Activated CD4-positive, alpha-beta T cell treated with anti-CD3 and anti-CD28 coated beads, Interleukin-2, amount 10 ng/mL, durations not matched to agents 7 days and 5 days (primary cell): ENCODE results near the gene FNDC11. TPM values are rescaled to one million over a fixed set of nuclear protein-coding genes. Genes with fewer than 3 reads are reported as not detected.
A peak's percentile ranks its signal among the peaks of the same experiment; 100 is the strongest.

ENCODE experiments used
- CTCF ChIA-PET: fragments of 350-600 bp; sonication (Branson Sonifier 250); formaldehyde crosslinking; loops from one replicate; lab custom pipeline; 2021; ENCODE audit warnings: antibody characterized with exemption; lab: Charles Lee
- POLR2A ChIA-PET: fragments of 350-600 bp; sonication (Branson Sonifier 250); formaldehyde crosslinking; loops from one replicate; lab custom pipeline; 2021; ENCODE audit warnings: antibody characterized with exemption; lab: Charles Lee
- DNase-seq: peaks from one replicate; pipeline ENCODE4 v3.0.0-alpha.2; 2020
- H3K27ac Mint-ChIP-seq: one replicate; pipeline ENCODE4 v1.8.0; 2021; ENCODE audit warnings: mild to moderate bottlenecking, moderate library complexity, mixed read lengths
- H3K27me3 Mint-ChIP-seq: one replicate; pipeline ENCODE4 v1.8.0; 2021; ENCODE audit warnings: mixed read lengths
- H3K36me3 Mint-ChIP-seq: one replicate; pipeline ENCODE4 v1.8.0; 2021; ENCODE audit warnings: low read depth, mixed read lengths
- H3K4me1 Mint-ChIP-seq: one replicate; pipeline ENCODE4 v1.8.0; 2021; ENCODE audit warnings: mixed read lengths
- H3K4me3 Mint-ChIP-seq: one replicate; pipeline ENCODE4 v1.8.0; 2021; ENCODE audit warnings: mild to moderate bottlenecking, moderate library complexity, mixed read lengths
- H3K9me3 Mint-ChIP-seq: one replicate; pipeline ENCODE4 v1.8.0; 2021; ENCODE audit warnings: mixed read lengths
- total RNA-seq, 2 experiments: library from RNA; stranded (reverse); gene quantifications; one replicate each; pipeline ENCODE4 v1.2.3, GENCODE V29; 2021

The FNDC11 gene
- total RNA-seq, 2 experiments from 2014 or later, result 0.15 to 0.57 TPM

DNA sequence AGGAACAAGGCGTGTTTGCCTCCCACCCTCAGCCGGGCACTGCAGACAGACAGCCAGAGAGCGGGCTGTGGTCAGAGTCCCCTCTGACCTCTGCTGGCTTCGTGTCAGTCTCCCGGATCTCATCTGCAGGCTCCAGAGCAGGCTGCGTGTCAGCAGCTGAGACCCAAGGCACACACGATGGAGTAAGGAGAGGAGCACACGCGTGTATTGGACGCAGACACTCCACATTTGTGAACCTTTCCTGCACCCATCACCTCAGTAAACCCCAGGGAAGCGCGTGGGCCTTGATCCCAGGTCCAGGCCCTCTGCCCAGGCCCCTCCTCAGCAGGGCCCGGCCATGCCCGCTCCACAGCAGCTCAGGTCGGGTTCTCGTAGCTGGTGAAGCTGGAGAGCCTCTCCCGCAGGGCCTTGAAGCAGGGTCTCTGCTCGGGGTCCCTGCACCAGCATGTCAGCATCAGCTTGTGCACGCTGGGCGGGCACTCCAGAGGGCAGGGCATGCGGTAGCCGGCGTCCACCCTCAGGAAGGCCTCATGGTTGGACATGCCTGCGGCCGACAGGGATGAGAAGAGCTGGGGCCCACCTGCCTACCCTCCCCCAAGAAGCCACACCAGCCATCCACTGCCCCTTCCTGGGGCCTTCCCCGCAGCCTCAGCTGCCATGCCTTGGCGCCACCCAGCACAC, 24.6 kb upstream of the FNDC11 start:
- Mint-ChIP-seq H3K27ac (no peak overlapping the region), H3K36me3 (peaks cover 2% of the 10 kb centered on the region), H3K9me3 (no peaks in the 10 kb centered on the region), H3K4me1 (peaks cover 2% of the 10 kb centered on the region), H3K27me3 (peaks cover 6% of the 10 kb centered on the region), H3K4me3 (no peak overlapping the region)
- peak; percentile 5 for DNase-seq
- CTCF ChIA-PET, result interaction anchor here (1.2 to 1.5 kb wide), 2 partner anchors 8 to 10 kb away, joined by 4 to 7 read pairs; partner anchors contain the start of gene PTK6
- POLR2A ChIA-PET, result no interaction called here

DNA sequence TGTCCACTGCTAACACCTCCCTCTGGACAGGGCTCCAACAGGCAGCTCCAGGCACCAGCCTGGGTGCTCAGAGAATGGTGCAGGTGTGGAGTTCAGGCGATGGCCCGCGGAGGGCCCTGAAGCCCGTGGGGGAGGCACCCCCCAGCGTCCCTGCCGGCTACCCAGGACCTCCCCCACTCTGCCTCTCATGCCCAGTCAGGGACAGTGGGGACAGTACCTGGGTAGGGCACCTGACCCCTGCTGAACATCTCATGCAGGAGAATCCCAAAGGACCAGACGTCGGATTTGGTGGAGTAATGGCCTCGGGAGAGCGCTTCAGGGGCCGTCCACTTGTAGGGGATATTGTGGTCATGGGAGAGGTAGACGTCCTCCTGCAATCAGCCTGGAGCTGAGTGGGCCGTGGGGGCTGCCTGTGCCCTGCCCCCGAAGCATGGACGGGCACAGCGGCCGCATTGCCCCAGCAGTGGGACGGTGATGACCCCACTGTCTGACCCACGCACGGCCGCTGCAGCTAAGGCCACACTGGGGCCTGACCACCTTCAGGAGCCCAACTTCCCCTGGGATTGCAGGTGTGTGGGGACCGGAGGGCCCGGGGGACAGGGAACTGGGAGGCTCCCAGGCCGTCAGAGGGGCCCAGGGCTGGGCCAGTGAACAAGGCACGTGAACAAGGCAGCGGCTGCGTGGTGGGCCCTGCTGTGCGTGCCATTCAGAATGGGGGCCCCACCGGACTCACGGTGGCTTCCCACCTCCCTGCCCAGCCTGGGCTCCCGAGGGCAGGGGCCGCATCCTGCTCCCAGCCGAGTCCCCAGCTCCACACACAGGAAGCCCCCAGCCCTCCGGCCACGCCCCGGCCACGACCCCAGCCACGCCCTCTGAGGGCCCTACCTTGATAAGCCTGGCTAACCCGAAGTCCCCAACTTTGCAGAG, 23.8 kb upstream of the FNDC11 start:
- Mint-ChIP-seq H3K9me3 (no peaks in the 10 kb centered on the region), H3K27ac (no peak overlapping the region), H3K36me3 (no peaks in the 10 kb centered on the region), H3K27me3 (peaks cover 6% of the 10 kb centered on the region), H3K4me3 (no peak overlapping the region), H3K4me1 (peaks cover 2% of the 10 kb centered on the region)
- DNase-seq, result peak; percentile 6
- POLR2A ChIA-PET, result no interaction called here
- CTCF ChIA-PET, result interaction anchor here (1.2 to 1.5 kb wide), 2 partner anchors 7 to 11 kb away, joined by 4 to 7 read pairs; partner anchors contain the start of gene PTK6

DNA sequence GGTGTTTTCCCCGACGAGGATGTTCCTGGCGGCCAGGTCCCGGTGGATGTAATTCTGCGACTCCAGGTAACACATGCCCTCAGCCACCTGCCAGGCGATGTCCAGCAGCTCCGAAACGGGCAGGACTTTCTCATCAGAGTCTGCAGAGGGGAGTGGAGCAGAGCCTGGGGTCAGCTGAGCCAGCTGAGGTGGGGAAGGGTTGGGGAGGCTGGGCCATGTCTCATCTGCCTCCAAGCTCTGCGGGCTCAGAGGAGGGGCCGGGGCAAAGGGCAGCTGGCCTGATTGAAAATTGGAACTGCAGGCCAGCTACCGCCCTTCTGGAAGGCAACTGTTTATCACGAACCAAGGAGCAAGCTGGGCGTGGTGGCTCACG, 23.2 kb upstream of the FNDC11 start:
- Mint-ChIP-seq H3K9me3 (no peaks in the 10 kb centered on the region), H3K27ac (no peak overlapping the region), H3K36me3 (no peaks in the 10 kb centered on the region), H3K4me3 (no peak overlapping the region), H3K4me1 (peaks cover 2% of the 10 kb centered on the region), H3K27me3 (peaks cover 6% of the 10 kb centered on the region)
- POLR2A ChIA-PET, result no interaction called here
- no peak for DNase-seq
- CTCF ChIA-PET, result no interaction called here

DNA sequence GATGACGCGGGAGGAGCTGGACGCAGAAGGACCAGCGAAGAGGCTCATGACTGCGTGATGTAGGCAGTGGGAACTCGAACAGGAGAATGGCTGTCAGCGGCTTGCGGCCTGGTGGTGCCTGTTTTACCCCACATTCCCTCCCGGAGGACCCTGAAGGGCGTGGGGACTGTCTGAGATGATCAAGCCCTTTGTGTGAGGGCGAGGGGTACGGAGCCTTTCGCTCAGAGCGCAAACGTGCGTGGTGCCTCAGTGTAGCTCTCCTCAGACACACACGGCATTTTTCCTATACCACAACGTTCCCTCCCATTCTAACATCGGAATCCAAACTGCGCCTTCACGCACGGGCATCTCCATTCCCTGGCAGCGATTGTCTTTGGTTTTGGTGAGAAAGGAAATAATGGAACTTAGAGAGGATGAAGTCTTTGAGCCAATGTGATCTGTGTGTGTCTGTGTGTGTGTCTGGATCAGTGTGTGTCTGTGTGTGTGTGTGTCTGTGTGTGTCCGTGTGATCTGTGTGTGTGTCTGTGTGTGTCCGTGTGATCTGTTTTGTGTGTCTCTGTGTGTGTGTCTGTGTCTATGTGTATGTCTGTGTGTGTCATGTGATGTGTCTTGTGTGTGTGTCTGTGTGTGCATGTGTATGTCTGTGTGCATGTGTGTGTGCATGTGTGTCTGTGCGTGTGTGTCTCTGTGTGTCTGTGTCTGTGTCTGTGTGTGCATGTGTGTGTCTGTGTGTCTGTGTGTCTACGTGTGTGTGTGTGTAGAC, 22.1 kb upstream of the FNDC11 start:
- Mint-ChIP-seq H3K4me3 (no peak overlapping the region), H3K36me3 (no peaks in the 10 kb centered on the region), H3K27ac (peak overlapping the region; percentile 6), H3K9me3 (no peaks in the 10 kb centered on the region), H3K27me3 (peaks cover 6% of the 10 kb centered on the region), H3K4me1 (peaks cover 5% of the 10 kb centered on the region)
- POLR2A ChIA-PET, result no interaction called here
- no peak for DNase-seq
- CTCF ChIA-PET, result no interaction called here

DNA sequence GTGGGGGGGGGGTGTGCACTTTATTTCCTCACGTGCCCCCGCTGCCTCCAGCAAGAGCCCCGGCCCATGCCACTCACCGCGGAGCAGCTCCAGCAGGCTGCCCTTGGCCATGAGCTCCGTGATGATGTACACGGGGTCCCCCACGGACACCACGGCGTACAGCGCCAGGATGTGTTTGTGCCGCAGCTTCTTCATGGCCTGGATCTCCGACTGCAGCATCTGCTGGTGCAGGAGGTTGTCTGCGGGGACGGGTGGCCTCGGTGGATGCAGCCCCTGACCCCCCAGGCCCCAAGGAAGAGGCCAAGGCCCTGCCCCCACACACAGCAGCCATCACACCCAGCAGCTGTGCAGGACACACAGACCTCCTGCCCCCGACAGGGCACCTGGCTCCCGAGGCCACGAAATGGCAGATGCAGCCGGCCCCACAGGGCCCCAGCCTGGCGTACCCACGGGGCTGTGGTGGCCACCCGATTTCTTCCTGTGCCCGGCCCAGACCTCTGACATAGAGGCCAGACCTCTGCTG, 21.4 kb upstream of the FNDC11 start:
- H3K4me3 Mint-ChIP-seq, result no peak overlapping the region
- H3K27me3 Mint-ChIP-seq, result peaks cover 3% of the 10 kb centered on the region
- H3K4me1 Mint-ChIP-seq, result peaks cover 8% of the 10 kb centered on the region

DNA sequence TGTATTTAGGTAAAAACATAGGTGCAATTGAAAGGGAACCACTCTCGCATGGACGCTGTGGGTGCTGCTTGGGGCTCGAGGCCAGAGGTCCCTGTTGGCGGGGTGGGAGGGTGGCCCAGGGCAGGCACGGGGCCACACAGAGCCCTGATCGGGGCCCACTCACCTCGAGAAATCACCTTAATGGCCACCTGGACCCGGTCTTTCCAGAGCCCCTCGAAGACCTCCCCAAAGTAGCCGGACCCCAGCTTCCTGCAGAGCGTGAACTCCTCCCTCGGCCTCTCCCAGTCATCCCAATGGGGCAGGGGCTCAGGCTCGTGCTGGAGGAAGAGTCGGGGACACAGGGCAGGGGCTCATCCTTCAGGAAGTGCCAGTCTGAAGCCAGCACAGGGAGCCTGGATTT, 20.6 kb upstream of the FNDC11 start:
- POLR2A ChIA-PET, result no interaction called here
- CTCF ChIA-PET, result no interaction called here
- no peak for DNase-seq
- Mint-ChIP-seq H3K4me1 (peaks cover 12% of the 10 kb centered on the region), H3K27me3 (no peaks in the 10 kb centered on the region), H3K4me3 (no peak overlapping the region), H3K36me3 (no peaks in the 10 kb centered on the region), H3K27ac (no peak overlapping the region), H3K9me3 (no peaks in the 10 kb centered on the region)

More for the DNA sequence above, 21.4 kb upstream of the FNDC11 start:
- Mint-ChIP-seq H3K27ac (no peak overlapping the region), H3K9me3 (no peaks in the 10 kb centered on the region), H3K36me3 (no peaks in the 10 kb centered on the region)
- CTCF ChIA-PET, result interaction anchor here (0.6 kb wide), 1 partner anchor 134 kb away, joined by 3 read pairs; no protein-coding TSS in a partner anchor
- peak; percentile 5 for DNase-seq
- POLR2A ChIA-PET, result no interaction called here

DNA sequence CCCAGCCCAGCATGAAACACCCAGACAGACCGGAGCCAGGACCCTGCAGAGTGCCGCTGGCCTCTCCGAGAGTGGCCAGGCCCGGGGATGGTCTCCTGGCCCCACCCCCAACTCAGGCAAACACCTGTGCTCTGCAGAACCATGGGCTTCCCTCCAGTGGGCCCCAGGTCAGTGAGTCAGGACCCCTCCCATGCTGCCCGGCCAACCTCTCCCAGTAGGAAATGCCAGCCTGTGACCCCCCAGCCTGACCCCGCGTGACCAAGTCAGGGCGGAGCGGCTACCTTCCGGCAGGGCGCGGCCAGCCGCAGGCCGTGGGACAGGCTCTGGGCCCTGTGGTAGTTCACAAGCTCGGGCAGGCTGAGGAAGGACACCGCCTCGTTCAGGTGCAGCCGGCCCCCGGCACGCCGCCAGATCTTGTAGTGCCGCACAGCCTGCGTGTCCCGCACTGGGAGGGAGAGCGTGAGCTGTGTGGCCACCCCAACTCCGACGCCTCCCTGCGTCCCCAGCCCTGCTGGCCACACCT, 20.0 kb upstream of the FNDC11 start:
- peak; percentile 6 for DNase-seq
- Mint-ChIP-seq H3K27me3 (no peaks in the 10 kb centered on the region), H3K36me3 (no peaks in the 10 kb centered on the region), H3K27ac (no peak overlapping the region), H3K9me3 (no peaks in the 10 kb centered on the region), H3K4me1 (peaks cover 12% of the 10 kb centered on the region), H3K4me3 (no peak overlapping the region)
- ChIA-PET POLR2A (no interaction called here), CTCF (interaction anchor here (1.3 kb wide), 1 partner anchor 13 kb away, joined by 4 read pairs; the partner anchor contains the start of gene PPDPF)

DNA sequence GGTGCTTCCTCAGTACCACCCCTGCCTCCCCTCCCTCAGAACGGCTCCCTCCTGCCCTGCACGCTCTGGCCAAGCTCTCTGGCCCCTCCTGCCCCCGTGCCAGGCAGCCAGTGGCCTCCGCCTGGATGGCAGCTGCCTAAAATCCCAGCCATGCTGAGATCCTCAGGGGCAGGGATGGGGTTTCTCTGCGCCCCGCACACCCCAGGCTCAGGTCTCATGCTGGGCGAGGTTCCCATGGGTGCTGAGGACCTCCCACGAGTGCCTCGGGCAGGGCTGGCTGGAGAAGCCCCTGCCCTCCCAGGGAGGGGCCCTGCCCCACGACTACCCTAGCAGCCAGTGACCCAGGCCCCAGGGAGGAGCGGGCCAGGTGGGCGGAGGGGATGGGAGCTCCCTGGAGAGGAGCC, 19.5 kb upstream of the FNDC11 start:
- no peaks in the 10 kb centered on the region for H3K27me3 Mint-ChIP-seq
- no peak overlapping the region for H3K27ac Mint-ChIP-seq
- POLR2A ChIA-PET, result no interaction called here
- no peaks in the 10 kb centered on the region for H3K9me3 Mint-ChIP-seq
- H3K4me3 Mint-ChIP-seq, result no peak overlapping the region
- no peaks in the 10 kb centered on the region for H3K36me3 Mint-ChIP-seq
- peak; percentile 5 for DNase-seq
- peaks cover 12% of the 10 kb centered on the region for H3K4me1 Mint-ChIP-seq
- CTCF ChIA-PET, result interaction anchor here (0.6 to 1.3 kb wide), 2 partner anchors 13 to 336 kb away, joined by 3 to 4 read pairs; partner anchors contain the start of gene PPDPF

DNA sequence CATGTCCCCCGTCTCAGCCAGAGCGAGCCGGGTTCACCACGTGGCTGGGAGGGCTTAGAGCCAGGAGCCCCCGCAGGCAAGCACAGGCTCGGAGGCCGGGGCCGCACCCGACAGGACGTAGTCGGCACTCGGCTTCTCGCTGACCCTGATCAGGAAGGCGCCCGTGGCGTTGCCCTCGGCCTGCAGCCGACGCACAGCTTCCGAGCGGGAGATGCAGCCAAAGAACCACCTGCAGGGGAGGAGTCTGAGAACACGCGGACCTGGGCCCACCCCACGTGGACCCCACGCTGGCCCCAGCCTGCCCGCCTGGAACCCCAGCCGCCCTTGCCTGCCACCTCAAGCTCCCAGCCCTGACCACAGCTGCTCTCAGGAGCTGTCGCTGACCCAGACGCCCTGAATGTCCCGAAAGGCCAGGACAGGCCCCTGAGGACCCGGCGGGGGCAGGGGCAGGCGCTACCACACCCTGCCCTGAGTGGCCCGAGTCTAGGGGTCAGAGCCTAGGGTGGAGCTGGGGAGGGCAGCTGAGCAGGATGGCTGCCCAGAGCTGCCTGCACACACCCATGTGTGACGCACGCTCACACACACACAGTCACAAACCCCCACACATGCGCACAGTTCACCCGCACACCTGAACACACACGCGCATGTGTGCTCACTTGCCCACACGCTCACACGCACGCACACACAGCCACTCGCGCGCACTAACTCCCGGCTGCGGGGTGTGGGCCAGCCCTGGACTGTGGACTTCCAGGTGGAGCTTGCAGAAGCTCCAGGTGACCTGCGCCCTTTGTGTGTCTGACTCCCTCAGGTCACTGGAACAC, 18.9 kb upstream of the FNDC11 start:
- H3K9me3 Mint-ChIP-seq, result no peaks in the 10 kb centered on the region
- H3K36me3 Mint-ChIP-seq, result no peaks in the 10 kb centered on the region
- peak overlapping the region; percentile 41 for H3K27ac Mint-ChIP-seq
- no peaks in the 10 kb centered on the region for H3K27me3 Mint-ChIP-seq
- H3K4me1 Mint-ChIP-seq, result peaks cover 12% of the 10 kb centered on the region
- H3K4me3 Mint-ChIP-seq, result no peak overlapping the region
- ChIA-PET POLR2A (no interaction called here), CTCF (interaction anchor here (0.6 to 1.3 kb wide), 2 partner anchors 14 to 336 kb away, joined by 3 to 4 read pairs; partner anchors contain the start of gene PPDPF)
- DNase-seq, result peak; percentile 5

DNA sequence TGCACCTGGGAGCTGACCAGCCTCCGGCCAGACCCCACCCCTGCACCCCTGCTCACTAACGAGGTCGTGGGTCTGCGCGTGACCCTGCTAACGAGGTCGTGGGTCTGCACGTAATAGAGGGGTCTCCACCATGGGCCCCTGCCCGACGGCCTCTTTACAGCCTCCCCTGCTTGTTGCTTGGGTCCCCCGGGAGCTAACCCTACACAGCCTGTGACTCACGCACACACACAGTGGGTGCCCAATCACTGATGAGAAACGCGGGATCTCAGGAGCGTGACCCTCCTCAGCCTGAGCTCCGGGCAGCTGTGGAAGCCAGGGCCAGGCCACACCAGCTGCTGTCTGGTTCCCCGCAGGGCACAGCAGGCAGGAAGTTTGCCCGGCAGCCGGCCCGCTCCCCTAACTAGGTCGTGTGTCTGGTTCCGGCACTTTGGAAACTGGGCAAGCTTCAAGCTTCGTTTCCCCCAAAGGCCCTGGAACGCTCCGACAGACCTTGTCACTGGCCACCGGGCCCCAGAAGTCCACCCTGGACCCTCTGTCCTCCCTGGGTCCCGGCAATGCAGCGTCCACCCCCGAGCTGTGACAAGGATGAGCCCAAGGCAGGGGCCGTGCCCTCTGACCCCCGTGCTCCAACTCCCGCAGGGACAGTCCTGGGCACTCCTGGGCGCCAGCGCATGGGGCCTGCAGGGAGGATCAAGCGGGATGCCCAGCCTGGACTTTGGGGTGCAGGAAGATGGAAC, 17.6 kb upstream of the FNDC11 start:
- peaks cover 12% of the 10 kb centered on the region for H3K4me1 Mint-ChIP-seq
- CTCF ChIA-PET, result interaction anchor here (0.8 to 4.2 kb wide), 12 partner anchors 15 to 749 kb away, joined by 3 to 41 read pairs (median 5); partner anchors contain the start of genes PPDPF and RTEL1
- POLR2A ChIA-PET, result no interaction called here

More for the DNA sequence above, 17.6 kb upstream of the FNDC11 start:
- Mint-ChIP-seq H3K36me3 (no peaks in the 10 kb centered on the region), H3K27ac (peak overlapping the region; percentile 14), H3K4me3 (no peak overlapping the region), H3K27me3 (no peaks in the 10 kb centered on the region), H3K9me3 (no peaks in the 10 kb centered on the region)
- DNase-seq, result no peak
